Heart left ventricle (tissue), 13 donors: ENCODE results near the gene AFAP1.

Experiments
- POLR2A ChIP-seq, 2 donors: fragments of 450-650 bp; IDR thresholded peaks; one replicate each; pipeline ENCODE4 v1.6.1; 2017; ENCODE audit warnings: antibody characterized with exemption in 2 of 2, mild to moderate bottlenecking in 2 of 2, moderate library complexity in 2 of 2
- TF ChIP-seq, protein P1 (sequence below), 12 donors: fragments of 200-600 bp; sonication (generic) in 4 of 12; IDR thresholded peaks; one replicate each; pipeline versions ENCODE4 v1.5.0 to v1.8.0; 2018 to 2022; ENCODE audit warnings: antibody characterized with exemption in 12 of 12, mild to moderate bottlenecking in 5 of 12
- donor health status: ischemic (EF 13 %, LVEDD 7.1; RV severe dilation, severe dysfunction).
- donor health status: DM: no; HTN: yes; CAD: no.
- donor health status: DM: no; HTN: no; CAD: no.
- donor health status: ischemic (EF 25% LVEDD 6.9; RV normal size, moderate dysfunction).
- donor health status: ischemic (EF 25% LVEDD 5.7; RV mildly dilated, moderate dysfunction).
- donor health status: ischemic (EF 35%, LVEDD 5.7; RV mildly dilated, moderate dysfunction).
- donor health status: nonischemic (EF 11% LVEDD 7.7; RV severe dilation, severe dysfunction).
- donor health status: DM: yes; HTN: yes; CAD: no.
- donor health status: PGD.
- donor health status: ischemic (EF 29% LVEDD 5.4; RV normal size, mild dysfunction).
- donor health status: nonischemic (EF 23%, LVEDD 6.1; RV moderate dilation, normal function).

DNA sequence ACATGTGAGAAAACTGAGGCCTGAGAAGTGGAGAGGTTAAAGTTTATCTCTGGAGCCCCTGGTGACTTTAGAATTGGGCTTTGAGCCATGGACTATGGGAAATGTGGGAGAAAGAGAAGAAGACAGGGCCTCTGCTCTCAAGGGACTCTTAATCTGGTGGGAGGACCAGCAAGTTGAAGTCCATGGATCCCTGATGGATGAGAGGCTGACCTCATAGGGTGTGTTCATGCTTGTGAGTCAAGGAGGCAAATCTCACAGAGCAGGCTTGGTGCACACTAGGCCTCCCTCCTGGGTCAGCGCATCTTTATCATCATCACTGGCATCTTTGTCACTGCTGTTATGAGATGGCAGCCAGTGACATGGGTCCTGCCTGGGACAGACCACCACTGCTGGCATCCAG, 211.9 kb downstream of the AFAP1 start:
- TF ChIP-seq POLR2A (IDR thresholded peaks at IDR 0.05): no peak
- TF ChIP-seq, protein P1, sequence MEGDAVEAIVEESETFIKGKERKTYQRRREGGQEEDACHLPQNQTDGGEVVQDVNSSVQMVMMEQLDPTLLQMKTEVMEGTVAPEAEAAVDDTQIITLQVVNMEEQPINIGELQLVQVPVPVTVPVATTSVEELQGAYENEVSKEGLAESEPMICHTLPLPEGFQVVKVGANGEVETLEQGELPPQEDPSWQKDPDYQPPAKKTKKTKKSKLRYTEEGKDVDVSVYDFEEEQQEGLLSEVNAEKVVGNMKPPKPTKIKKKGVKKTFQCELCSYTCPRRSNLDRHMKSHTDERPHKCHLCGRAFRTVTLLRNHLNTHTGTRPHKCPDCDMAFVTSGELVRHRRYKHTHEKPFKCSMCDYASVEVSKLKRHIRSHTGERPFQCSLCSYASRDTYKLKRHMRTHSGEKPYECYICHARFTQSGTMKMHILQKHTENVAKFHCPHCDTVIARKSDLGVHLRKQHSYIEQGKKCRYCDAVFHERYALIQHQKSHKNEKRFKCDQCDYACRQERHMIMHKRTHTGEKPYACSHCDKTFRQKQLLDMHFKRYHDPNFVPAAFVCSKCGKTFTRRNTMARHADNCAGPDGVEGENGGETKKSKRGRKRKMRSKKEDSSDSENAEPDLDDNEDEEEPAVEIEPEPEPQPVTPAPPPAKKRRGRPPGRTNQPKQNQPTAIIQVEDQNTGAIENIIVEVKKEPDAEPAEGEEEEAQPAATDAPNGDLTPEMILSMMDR (IDR thresholded peaks at IDR 0.05): no peak
